A204.1 (cell line): ENCODE results near the gene ANKRD53.

Experiments used
- FAIRE-seq: peaks from 2 replicates; lab custom pipeline; 2012; peaks lifted over from hg19 to GRCh38; lab: Jason Lieb, UNC

ANKRD53 gene

DNA sequence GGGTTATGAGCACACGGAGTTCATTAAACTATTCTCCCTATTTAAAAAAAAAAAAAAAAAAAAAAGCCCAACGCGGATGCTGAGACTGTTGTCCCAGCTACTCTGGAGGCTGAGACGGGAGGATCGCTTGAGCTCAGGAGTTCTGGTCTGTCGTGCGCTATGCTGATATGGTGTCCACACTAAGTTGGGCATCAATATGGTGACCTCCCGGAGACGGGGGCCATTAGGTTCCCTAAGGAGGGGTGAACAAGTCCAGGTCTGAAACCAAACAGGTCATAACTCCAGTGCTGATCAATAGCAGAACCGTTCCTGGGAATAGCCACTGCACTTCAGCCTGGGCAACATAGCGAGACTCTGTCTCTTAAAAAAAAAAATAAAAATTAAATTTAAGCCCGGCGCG is 12.9 kb upstream of the ANKRD53 start:
- FAIRE-seq: no peak

DNA sequence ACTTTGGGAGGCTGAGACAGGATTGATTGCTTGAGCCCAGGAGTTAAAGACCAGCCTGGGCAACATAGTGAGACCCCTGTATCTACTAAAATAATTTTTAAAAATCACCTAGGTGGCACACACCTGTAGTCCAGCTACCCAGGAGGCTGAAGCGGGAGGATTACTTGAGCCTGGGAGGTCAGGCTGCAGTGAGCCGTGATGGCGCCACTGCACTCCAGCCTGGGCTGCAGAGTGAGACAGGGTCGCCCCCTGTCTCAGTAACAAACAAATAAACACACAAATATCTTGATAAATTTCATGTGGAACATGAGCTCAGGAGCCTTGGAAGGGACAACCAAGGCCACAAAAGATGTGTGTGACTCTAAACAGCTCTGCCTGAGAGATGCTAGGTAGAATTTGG is 11.7 kb upstream of the ANKRD53 start:
- no peak for FAIRE-seq

DNA sequence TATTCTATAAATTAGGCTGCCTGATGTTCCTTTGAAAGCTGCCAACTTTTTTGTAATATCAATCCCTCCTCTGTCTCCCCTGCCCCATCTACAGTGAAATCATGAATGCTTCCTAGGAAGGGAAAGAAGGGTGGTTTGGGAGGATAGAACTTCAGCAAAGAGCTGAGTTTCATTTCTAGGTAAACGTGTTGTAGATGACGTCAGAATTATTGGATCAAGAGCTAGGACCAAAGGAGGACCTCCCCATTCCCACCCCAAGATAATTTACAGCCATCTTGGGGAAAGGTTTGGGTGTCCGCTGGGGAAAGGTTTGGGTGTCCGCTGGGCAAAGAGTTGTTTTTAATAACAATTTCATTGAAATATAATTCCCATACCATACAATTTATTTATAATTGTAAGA is 11.2 kb upstream of the ANKRD53 start:
- no peak for FAIRE-seq

DNA sequence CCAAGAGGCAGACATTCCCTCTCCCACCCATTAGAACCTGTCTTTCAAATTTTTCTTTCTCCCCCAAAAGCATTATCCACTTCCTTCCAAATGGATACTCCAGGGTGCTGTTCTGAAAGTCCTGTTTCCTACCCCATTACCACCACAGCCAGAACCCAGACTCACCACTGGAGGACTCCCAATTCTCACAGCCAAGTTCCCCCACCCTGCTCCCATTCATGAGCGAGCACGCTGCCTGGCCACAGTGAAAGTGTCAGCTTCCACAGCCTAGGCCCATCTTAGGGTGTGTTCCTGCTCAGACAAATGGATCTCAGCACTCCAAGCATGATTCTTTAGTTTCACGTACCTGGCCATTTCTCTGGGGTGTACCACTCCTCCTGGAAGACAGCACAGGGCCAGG is 3.8 kb upstream of the ANKRD53 start:
- FAIRE-seq: no peak

DNA sequence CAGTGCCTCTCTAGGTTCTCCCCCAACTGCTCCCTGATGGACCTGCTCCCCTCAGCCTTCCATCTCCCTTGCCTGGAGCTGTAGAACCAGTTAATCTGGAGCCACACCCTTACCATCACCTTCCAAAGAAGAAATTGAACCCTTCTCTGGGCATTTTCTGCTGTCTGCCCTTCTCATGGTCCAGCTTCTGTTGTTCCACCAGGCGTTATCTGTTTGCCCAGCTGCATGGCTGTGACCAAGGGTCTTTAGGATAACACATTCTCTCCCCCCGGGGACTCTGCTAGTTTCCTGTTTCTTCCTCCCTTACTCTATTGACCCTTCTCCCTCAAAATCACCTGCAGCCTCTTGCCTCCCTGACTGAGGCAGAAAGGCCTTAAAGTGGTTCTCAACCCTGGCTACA is 3.2 kb upstream of the ANKRD53 start:
- no peak for FAIRE-seq

DNA sequence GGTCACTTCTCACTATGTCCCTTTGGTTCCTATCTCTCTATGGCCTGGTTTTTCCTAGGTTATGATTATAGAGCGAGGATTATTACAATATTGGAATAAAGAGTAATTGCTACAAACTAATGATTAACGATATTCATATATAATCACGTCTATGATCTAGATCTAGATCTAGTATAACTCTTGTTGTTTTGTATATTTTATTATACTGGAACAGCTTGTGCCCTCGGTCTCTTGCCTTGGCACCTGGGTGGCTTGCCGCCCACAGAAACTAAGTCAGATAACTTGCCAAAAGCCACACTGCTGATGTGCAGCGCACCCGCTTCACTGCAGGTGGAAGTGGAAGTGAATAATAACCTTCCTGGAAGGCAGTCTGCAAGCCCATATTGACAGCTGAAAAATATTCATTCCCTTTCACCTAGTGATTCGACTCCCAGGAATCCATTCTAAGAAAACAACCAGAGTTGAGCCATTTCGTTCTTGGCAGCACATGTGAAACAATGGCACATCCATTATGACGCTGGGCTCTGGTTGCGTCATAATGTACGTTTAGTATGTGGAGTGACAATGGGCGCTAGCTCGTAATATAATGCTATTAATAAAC is 725 bp upstream of the ANKRD53 start:
- FAIRE-seq: no peak

DNA sequence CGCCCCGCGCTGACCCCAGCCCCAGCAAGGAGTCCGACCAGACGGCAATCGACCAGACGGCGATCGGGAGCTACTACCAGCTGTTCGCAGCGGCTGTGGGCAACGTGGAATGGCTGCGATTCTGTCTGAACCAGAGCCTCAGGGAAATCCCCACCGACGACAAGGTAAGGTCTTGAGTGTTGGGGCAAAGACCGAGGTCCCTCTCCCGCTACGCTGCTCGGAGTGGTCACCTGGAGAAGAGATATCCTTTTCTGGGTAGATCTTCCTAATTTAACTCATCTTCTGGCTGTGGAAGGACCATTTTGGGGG is 704 bp downstream of the ANKRD53 start:
- no peak for FAIRE-seq

DNA sequence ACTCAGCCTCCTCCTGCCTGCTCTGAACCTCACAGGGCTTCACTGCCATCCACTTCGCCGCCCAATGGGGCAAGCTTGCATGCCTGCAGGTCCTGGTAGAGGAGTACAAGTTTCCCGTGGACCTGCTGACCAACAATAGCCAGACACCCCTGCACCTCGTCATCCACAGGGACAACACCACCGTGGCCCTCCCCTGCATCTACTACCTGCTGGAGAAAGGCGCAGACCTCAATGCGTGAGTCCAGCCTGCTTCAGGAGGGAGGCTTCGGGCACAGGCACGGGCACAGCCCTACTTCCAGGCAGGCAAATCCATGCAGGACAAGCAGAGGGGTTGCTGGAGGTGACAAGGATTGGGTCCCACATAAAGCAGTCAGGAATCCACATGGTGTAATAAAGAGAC is 1.2 kb downstream of the ANKRD53 start:
- no peak for FAIRE-seq

DNA sequence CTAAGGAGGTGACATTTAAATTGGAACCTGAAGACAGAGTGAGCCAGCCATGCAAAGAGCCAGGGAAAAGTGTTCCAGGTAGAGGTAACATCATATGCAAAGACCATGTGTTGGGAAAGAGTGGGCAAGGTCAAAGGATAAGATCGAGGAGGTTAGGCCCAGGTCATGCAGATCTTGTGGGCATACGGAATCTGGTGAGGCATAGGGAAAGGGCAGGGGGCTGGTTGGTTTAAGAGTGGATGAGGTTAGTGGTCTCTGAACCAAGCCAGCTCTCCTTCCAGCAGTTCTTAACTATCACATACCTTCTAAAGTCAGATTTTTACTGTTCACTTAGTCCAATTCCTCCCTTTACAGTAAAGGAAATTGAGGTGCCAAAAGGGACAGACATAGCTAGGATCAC is 3.0 kb downstream of the ANKRD53 start:
- FAIRE-seq: no peak

DNA sequence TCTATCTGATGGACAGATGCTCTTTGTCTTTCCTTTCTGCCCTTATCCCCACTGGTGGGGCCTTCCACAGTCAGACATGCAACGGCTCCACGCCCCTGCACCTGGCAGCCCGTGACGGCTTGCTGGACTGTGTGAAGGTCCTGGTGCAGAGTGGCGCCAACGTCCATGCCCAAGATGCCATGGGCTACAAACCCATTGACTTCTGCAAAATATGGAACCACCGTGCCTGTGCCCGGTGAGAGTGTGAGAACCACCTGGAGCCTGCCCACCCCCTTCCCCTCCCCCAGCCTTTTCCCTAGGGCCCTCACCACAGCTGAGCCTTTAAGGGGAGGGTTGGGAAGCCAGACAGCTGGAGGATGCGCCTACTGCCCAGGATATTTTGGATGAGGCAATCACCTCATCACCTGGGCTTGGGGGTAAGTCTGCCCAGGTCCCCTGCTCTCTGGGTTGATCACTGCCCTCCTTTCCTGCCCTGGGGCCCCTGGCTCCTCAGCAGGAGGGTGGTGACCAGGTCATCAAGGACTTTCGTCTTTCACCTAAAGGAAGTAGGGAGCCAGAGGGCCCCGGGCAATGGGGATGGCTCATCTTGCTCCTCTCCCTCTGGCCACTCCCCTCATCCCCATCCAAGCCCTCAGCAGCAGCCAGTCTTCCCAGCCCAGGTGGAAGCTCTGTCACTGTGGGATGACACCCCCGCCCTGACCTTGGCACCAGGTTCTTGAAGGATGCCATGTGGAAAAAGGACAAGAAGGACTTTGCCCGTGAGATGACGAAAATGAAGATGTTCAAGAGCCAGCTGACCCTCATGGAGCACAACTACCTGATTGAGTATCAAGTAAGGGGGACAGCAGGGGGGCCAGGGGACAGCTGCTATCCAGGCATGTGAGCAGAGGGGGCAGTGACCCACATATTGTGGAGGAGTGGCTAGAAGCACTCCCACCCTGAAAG is 3.7 kb downstream of the ANKRD53 start:
- FAIRE-seq: no peak

DNA sequence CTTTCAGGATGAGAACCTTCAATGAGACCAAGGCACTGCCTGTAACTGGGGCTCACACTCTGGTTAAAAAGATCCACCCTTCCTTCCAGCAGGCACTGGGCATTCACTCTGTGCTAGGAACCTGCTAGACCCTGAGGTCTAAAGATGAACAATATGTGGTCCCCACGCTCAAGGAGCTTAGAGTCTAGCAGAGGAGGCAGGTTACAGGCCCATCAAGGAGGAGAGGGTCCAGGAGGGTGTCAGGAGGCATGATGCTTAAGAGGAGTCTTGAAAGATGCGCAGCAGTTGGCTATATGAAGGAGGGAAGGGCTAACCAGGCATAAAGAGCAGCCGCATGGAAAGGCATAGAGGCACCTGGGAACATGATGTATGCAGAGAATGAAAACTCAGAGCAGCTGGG is 4.5 kb downstream of the ANKRD53 start:
- no peak for FAIRE-seq

DNA sequence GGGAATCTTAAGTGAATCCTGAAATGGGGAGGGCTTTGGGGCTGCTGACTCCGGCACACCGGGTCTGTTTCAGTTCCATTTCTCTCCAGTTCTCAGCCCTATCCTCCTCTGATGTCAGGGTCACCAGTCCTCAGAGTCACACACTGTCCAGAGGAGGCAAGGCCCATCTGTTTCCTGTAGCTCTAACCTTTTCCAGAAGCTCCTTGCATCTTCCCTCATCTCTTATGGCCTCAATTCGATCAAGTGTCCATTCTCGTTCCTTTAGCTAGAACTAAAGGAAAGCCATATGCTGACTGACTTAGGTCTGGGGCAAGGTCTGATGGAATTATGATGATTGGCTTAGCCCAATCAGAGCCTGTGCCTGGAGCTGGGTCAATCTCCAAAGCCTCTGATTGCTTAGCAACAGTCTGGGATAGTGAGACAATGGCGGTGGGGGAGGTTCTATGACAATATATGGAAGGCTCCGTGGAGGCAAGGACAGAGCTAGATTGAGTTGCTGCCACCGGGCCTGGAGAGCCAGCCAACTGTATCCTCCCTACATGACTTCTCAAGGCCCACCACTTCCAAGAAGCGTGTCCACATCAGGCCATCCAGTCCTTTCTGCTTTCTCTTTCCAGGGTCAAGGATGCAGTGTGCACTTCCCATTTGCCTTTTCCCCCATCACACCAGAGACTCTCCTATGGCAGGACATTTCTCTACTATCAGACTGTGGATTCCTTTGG is 5.2 kb downstream of the ANKRD53 start:
- no peak for FAIRE-seq

DNA sequence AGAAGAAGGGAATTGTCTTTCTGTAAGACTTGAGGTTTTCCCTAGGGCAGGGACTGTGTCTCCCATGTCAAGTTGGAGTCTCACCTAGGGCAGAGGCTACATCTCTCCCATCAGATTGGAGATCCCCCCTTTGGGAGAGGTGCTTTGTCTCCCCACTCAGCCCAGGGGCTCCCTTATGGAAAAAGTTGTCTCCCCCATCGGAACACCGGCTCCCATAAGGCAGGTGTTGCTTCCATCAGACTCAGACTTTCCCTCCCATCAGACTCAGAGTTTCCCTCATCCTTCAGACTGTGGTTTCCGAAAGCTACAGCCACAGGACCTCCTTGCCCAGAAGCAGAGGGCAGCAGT is 5.8 kb downstream of the ANKRD53 start:
- FAIRE-seq: no peak

DNA sequence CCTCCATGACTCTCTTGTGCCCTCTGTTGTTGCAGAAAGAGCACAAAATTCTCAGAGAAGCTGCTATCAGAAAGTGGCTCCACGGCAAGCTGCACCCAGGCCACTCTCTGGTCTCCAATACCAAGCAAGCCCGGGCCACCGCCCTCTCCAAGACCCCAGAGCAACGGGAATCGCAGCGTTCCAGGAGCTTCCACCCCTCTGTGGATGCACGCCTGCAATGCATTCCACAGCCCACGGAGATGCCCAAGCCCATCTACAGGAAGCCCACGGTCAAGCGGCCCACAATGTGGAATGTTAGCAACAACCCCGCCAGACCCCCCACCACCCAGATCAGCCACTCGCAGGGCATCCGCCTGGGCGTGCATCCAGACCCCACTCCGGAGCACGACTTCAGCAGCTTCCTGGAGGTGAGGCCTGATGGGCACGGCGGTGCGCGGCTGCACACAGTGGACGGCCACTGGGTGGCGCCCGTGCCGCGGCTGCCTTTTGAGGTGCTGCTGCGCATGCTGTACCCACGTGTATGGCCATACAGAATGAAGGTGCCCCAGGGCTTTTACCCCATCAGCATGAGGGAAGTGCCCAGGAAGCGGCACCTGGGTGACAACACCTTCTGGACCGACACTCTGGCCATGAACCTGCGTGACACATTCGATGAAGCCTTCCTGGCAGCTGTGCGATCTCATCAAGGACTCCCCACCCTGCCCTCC is 6.3 kb downstream of the ANKRD53 start:
- FAIRE-seq: no peak

DNA sequence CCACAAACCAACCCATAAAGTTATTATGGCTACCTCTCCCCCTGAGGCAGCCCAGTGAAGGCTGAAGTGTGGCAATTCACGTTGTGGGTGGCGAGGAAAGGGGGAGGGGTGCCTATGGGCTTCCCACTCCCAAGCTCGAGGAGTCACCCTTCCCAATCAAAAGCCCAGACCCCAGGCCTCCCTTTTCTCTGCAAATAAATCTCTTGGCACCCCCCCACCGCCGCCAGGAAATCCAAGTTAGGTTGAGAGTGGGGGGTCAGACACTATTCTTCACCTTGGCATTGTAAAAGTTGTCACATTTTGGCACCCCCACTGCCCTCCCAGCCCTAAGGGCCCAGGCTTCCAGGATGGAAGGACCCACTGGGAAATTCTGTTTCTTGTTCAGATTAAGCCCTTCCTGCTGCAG is 6.9 kb downstream of the ANKRD53 start:
- no peak for FAIRE-seq

DNA sequence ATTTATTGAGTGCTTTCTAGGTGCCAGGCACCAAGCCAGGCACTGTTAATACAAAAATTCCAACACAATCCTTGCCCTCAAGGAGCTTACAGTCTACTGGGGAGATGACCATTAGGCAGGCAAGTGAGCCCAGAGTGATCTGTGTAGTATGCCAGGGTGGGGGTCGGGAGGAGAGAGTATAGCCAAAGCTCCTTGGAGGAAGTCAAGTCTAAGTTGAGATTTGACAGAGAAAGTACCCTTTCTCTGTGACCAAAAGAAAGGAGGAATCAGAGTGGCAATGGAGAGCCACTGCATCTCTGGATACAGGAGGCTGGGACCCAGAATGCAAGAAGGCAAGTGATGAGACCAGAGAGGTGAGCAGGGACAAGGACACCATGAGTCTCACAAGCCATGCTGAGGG is 7.5 kb downstream of the ANKRD53 start:
- FAIRE-seq: no peak

DNA sequence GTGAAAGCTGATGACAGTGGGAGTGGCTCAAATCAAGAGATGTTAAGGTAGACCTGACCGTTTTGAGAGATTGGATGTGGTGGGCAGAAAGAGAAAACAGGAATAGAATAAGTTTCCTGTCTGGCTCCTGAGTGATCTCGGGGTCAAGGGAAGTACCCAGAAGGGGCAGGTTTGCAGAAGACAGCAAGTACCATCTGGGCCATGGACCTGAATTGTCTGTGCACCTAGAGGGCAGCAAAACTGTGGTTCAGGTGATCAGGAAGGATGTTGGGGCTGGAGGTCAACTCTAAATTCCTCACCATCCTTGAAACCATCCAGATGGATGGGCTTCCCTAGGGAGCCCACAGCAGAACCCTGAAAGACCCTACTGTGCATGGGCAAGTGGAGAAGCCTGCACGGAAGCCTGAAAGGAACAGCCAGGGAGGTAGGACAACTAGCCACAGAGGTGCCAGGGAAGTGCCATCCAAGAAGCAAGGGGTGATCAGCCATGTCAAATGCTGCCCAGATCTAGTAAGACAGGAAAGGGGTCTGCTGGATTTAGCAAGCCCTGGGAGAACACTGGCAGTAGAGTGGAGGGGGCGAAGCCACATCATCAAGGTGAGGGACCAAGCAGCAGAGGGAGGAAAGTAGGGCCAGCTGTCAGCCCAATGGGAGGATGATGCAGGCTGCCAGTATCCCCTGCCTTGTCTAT is 8.2 kb downstream of the ANKRD53 start:
- no peak for FAIRE-seq

DNA sequence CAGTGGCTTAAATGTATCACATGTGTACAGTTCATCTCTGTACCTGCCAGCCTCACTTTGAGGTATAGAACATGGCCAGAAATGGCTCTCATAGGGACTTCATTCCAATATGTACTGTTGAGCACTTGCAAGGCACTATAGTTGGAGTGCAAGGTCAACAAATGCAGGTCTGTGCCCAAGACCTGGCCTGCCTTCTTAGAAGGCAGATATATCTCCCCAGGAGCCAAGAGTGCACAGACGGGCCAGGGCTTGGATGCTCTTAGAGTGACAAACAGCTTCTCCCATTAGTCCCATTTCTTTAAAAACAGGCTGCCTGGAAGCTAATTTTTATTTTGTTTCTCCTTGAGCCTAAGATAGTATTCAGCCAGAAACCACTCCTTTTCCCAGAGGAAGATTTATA is 9.0 kb downstream of the ANKRD53 start:
- no peak for FAIRE-seq

DNA sequence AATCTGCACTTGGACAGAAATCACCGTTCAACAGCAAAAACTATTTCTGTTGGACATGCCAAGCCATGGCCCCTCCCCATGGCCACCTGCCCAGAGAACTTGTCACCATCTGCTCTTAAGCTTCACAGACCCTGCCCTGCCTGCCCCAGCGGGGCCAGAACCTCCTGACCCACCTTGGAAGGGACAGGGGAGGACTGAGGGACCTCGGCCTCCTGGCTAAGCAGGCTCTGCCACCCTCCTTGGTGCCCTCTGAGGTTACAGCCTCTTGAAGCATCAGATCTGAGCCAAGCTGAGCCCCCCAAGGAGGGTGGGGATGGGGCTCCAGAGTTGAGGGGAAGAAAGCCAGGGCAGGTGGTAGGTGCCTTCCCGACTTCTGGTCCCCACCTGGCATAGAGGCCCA is 9.7 kb downstream of the ANKRD53 start:
- no peak for FAIRE-seq

DNA sequence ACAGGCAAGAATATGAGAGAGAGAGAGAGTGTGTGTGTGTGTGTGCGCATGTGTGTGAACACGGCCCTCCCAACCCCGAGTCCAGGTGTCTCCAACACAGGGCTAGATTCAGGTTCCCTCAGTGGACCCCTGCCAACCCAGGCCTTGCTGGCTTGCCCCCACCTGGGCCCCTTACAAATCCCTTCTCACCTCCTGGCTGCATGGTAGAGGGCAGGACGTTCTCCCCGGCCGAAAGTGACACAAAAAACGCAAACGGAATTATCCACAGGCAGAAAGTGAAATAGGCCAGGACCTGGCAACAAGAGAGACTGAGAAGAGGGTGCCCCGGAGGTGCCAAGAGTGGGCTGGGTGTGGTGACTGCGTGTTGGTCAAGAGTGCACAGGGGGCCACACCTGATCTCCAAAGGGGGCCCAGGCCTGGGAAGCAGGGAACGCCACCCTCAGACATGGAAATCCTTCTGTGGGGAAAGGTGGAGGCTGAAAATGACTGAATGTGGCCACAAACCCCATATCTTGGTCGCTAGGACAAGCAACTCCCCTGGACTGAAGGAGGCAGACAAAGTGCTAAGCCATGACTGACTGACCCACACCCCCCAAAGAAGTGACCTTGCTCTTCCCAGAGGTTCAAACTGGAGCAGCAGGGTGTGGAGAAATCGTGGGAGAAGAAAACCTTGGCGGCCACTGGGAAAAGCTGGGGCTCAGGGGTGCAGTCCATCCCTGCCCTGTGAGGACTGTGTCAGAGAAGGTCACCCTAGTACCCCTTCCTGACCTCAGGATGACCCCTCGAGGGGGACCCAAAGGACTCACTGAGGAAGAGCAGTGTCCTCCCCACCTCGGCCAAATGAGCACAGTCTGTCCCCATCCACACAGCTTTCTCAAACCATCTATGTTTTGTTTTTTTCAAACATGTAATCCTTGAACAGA is 10.6 kb downstream of the ANKRD53 start:
- no peak for FAIRE-seq

DNA sequence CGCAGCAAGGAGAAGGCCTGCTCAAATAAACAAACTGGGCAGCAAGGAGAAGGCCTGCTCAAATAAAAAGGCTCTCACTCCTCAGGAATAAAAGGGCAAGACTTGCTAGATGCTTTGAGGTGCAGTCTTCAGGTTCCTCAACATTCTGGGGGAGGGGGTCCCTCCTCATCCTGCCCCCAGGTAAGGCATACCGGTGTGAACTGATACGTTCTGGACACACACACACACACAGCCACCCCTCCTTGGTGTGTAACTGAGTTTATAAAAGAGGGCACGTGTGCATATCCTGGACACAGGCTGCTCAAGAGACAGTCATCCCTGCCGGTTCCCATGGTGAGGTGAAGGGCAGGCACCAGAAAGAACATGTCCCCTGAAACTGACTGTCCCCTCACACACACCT is 11.8 kb downstream of the ANKRD53 start:
- no peak for FAIRE-seq
